HUES64 (cell line): Measurements from ENCODE around the gene SEMA7A.

Experiments
- H3K27ac ChIP-seq: 2 replicates; pipeline ENCODE4 v1.7.0; 2013; ENCODE audit warnings: low read depth, low read length, inconsistent platforms
- H3K27me3 ChIP-seq: 2 replicates; pipeline ENCODE4 v1.6.1; 2013; ENCODE audit warnings: mild to moderate bottlenecking, low read length; ENCODE audit not compliant: insufficient read depth
- H3K36me3 ChIP-seq: 2 replicates; pipeline ENCODE4 v1.6.1; 2013; ENCODE audit warnings: mild to moderate bottlenecking, low read length; ENCODE audit not compliant: insufficient read depth
- H3K4me1 ChIP-seq: 2 replicates; pipeline ENCODE4 v1.6.1; 2013; ENCODE audit warnings: mild to moderate bottlenecking, low read length, moderate library complexity; ENCODE audit not compliant: insufficient read depth
- H3K4me3 ChIP-seq: 2 replicates; pipeline ENCODE4 v1.5.1; 2013; ENCODE audit warnings: mild to moderate bottlenecking, low read length, moderate library complexity
- H3K9ac ChIP-seq: 2 replicates; pipeline ENCODE4 v1.6.1; 2013; ENCODE audit warnings: mild to moderate bottlenecking, low read depth, low read length
- H3K9me3 ChIP-seq: 2 replicates; pipeline ENCODE4 v1.6.1; 2013; ENCODE audit warnings: low read depth, low read length; ENCODE audit not compliant: insufficient read depth
- whole genome bisulfite sequencing: fragments of 150-250, 120-280 bp; methylation state at CpG from one replicate; pipeline ENCODE4 v1.1.7; 2013; ENCODE audit warnings: missing lambda C conversion rate; 5-methylcytosine and 5-hydroxymethylcytosine counted together

Gene SEMA7A

GRCh38 chr15:74403588-74403919 is 30.2 kb downstream of the SEMA7A start:
- WGBS: 95% methylated on average over 10 of the region's 10 CpGs

GRCh38 chr15:74402873-74403587 is 30.7 kb downstream of the SEMA7A start:
- Histone ChIP-seq H3K9me3 (no peaks in the 10 kb centered on the region), H3K36me3 (no peaks in the 10 kb centered on the region), H3K9ac (no peak overlapping the region), H3K4me3 (no peak overlapping the region), H3K4me1 (peaks cover 21% of the 10 kb centered on the region), H3K27me3 (no peaks in the 10 kb centered on the region), H3K27ac (no peak overlapping the region)
- 90% methylated on average over 13 of the region's 13 CpGs for WGBS

More at GRCh38 chr15:74403588-74403919, 30.2 kb downstream of the SEMA7A start:
- Histone ChIP-seq H3K36me3 (no peaks in the 10 kb centered on the region), H3K4me3 (no peak overlapping the region), H3K27ac (no peak overlapping the region), H3K4me1 (peaks cover 21% of the 10 kb centered on the region), H3K9ac (no peak overlapping the region), H3K27me3 (no peaks in the 10 kb centered on the region), H3K9me3 (no peaks in the 10 kb centered on the region)

GRCh38 chr15:74402337-74402841 is 31.4 kb downstream of the SEMA7A start:
- no peak overlapping the region for H3K4me3 ChIP-seq
- H3K27ac ChIP-seq: no peak overlapping the region
- H3K27me3 ChIP-seq: no peaks in the 10 kb centered on the region
- H3K4me1 ChIP-seq: peaks cover 21% of the 10 kb centered on the region
- H3K9me3 ChIP-seq: no peaks in the 10 kb centered on the region
- H3K9ac ChIP-seq: no peak overlapping the region
- WGBS: 71% methylated on average over 5 of the region's 5 CpGs
- no peaks in the 10 kb centered on the region for H3K36me3 ChIP-seq

GRCh38 chr15:74400915-74401757 is 32.6 kb downstream of the SEMA7A start:
- H3K4me3 ChIP-seq: no peak overlapping the region
- no peaks in the 10 kb centered on the region for H3K27me3 ChIP-seq
- peaks cover 18% of the 10 kb centered on the region; the same call in 1 of the 2 replicates for H3K4me1 ChIP-seq
- 80% methylated on average over 11 of the region's 11 CpGs for WGBS
- H3K36me3 ChIP-seq: no peaks in the 10 kb centered on the region
- H3K9me3 ChIP-seq: no peaks in the 10 kb centered on the region
- H3K27ac ChIP-seq: no peak overlapping the region
- H3K9ac ChIP-seq: no peak overlapping the region

- Histone ChIP-seq H3K36me3 (no peaks in the 10 kb centered on the region), H3K9me3 (no peaks in the 10 kb centered on the region), H3K9ac (no peak overlapping the region), H3K27ac (no peak overlapping the region), H3K27me3 (no peaks in the 10 kb centered on the region), H3K4me3 (no peak overlapping the region), H3K4me1 (peaks cover 21% of the 10 kb centered on the region; the same call in 1 of the 2 replicates)
- 92% methylated on average over 10 of the region's 10 CpGs for WGBS
Observed at GRCh38 chr15:74400313-74400860, 33.4 kb downstream of the SEMA7A start.

GRCh38 chr15:74399511-74400312 is 34.0 kb downstream of the SEMA7A start:
- Histone ChIP-seq H3K9me3 (no peaks in the 10 kb centered on the region), H3K27me3 (no peaks in the 10 kb centered on the region), H3K4me3 (no peak overlapping the region), H3K9ac (no peak overlapping the region), H3K4me1 (peaks cover 21% of the 10 kb centered on the region; the same call in 1 of the 2 replicates), H3K36me3 (no peaks in the 10 kb centered on the region), H3K27ac (no peak overlapping the region)
- WGBS: 49% methylated on average over 4 of the region's 5 CpGs

- H3K36me3 ChIP-seq: no peaks in the 10 kb centered on the region
- H3K27ac ChIP-seq: no peak overlapping the region
- no peak overlapping the region for H3K4me3 ChIP-seq
- H3K4me1 ChIP-seq: peaks cover 21% of the 10 kb centered on the region; the same call in 1 of the 2 replicates
- 90% methylated on average over 1 of the region's 3 CpGs for WGBS
- H3K9ac ChIP-seq: no peak overlapping the region
- no peaks in the 10 kb centered on the region for H3K9me3 ChIP-seq
- no peaks in the 10 kb centered on the region for H3K27me3 ChIP-seq
Observed at GRCh38 chr15:74399100-74399499, 34.7 kb downstream of the SEMA7A start.

GRCh38 chr15:74398183-74398582 is 35.6 kb downstream of the SEMA7A start:
- WGBS: 95% methylated on average over 5 of the region's 5 CpGs
- Histone ChIP-seq H3K27ac (no peak overlapping the region), H3K4me3 (no peak overlapping the region), H3K27me3 (no peaks in the 10 kb centered on the region), H3K9ac (no peak overlapping the region), H3K4me1 (peaks cover 21% of the 10 kb centered on the region; the same call in 1 of the 2 replicates), H3K9me3 (no peaks in the 10 kb centered on the region), H3K36me3 (no peaks in the 10 kb centered on the region)

- Histone ChIP-seq H3K27me3 (no peaks in the 10 kb centered on the region), H3K27ac (no peak overlapping the region), H3K4me1 (peaks cover 21% of the 10 kb centered on the region; the same call in 1 of the 2 replicates), H3K36me3 (no peaks in the 10 kb centered on the region), H3K9me3 (no peaks in the 10 kb centered on the region), H3K4me3 (no peak overlapping the region), H3K9ac (no peak overlapping the region)
- 94% methylated on average over 6 of the region's 6 CpGs for WGBS
Observed at GRCh38 chr15:74397239-74398068, 36.3 kb downstream of the SEMA7A start.
